OCI-LY1 (cell line): ENCODE measurements around the gene PGRMC2.

ENCODE experiments used
- CTCF ChIP-seq: fragments of 200-600 bp; sonication (generic), shearing (Covaris generic); IDR thresholded peaks from 2 replicates; pipeline ENCODE4 v1.5.1; 2017; ENCODE audit warnings: mild to moderate bottlenecking, antibody characterized with exemption, low read length, moderate library complexity, mixed read lengths
- EZH2 ChIP-seq: fragments of 200-600 bp; sonication (generic), shearing (Covaris generic); IDR thresholded peaks from 2 replicates; pipeline ENCODE4 v1.8.0; 2017; ENCODE audit warnings: borderline replicate concordance, mixed run types, mild to moderate bottlenecking, antibody characterized with exemption, low read length, moderate library complexity, mixed read lengths

- TF ChIP-seq CTCF (no peak), EZH2 (no peak)
These were observed 66.0 kb downstream of the PGRMC2 start for GRCh38 chr4:128221586-128221985.
